HG03108 (cell line): ENCODE data around the gene KIF7.

ENCODE experiments used
- ATAC-seq: cut with Tn5 transposase; IDR thresholded peaks from one replicate; pipeline ENCODE4 v1.9.1; 2021; ENCODE audit warnings: moderate library complexity; ENCODE audit not compliant: unreplicated experiment

KIF7 gene

GRCh38 chr15:89669941-89670340 lies 14.7 kb upstream of the KIF7 start:
- no peak for ATAC-seq

GRCh38 chr15:89669309-89669865 lies 14.1 kb upstream of the KIF7 start:
- no peak for ATAC-seq

- no peak for ATAC-seq
Observed at GRCh38 chr15:89668171-89668570, 12.9 kb upstream of the KIF7 start.

- no peak for ATAC-seq
Observed at GRCh38 chr15:89667706-89667960, 12.4 kb upstream of the KIF7 start.

- ATAC-seq = no peak
Observed at GRCh38 chr15:89666858-89667705, 11.8 kb upstream of the KIF7 start.

GRCh38 chr15:89666184-89666857 lies 11.1 kb upstream of the KIF7 start:
- ATAC-seq = no peak

GRCh38 chr15:89665449-89666181 lies 10.3 kb upstream of the KIF7 start:
- ATAC-seq = no peak

- no peak for ATAC-seq
Observed at GRCh38 chr15:89664441-89665350, 9.4 kb upstream of the KIF7 start.

- ATAC-seq = no peak
Observed at GRCh38 chr15:89662893-89663626, 7.8 kb upstream of the KIF7 start.

GRCh38 chr15:89660556-89660955 lies 5.3 kb upstream of the KIF7 start:
- no peak for ATAC-seq

- no peak for ATAC-seq
Observed at GRCh38 chr15:89659295-89659694, 4.0 kb upstream of the KIF7 start.

- ATAC-seq = no peak
Observed at GRCh38 chr15:89657686-89658200, 2.5 kb upstream of the KIF7 start.

GRCh38 chr15:89656116-89656815 lies 999 bp upstream of the KIF7 start:
- ATAC-seq = no peak

- ATAC-seq = no peak
Observed at GRCh38 chr15:89654301-89654761, 936 bp downstream of the KIF7 start.

GRCh38 chr15:89653578-89653977 lies 1.7 kb downstream of the KIF7 start:
- no peak for ATAC-seq

GRCh38 chr15:89652666-89653065 lies 2.6 kb downstream of the KIF7 start:
- ATAC-seq = no peak

- no peak for ATAC-seq
Observed at GRCh38 chr15:89652131-89652530, 3.1 kb downstream of the KIF7 start.

- ATAC-seq = no peak
Observed at GRCh38 chr15:89649716-89650115, 5.6 kb downstream of the KIF7 start.

GRCh38 chr15:89649013-89649625 lies 6.1 kb downstream of the KIF7 start:
- no peak for ATAC-seq
